Tibial nerve (tissue), 4 donors: ENCODE measurements around the gene ZFAND5. TPM values are rescaled to one million over a fixed set of nuclear protein-coding genes. Genes with fewer than 3 reads are reported as not detected.

Experiments
- DNase-seq, 2 donors: peaks; one replicate each; pipeline ENCODE4 v3.0.0-alpha.2; 2019; ENCODE audit warnings: low spot score in 2 of 2
- H3K27ac ChIP-seq, 4 donors: fragments of 200-600 bp; sonication (generic) in 3 of 4; one replicate each; pipeline ENCODE4 v1.5.1; 2017 to 2019; ENCODE audit warnings: mild to moderate bottlenecking in 1 of 4
- H3K27me3 ChIP-seq, 2 donors: fragments of 200-600 bp; sonication (generic) in 1 of 2; one replicate each; pipeline versions ENCODE4 v1.5.1 to v1.6.0; 2017 to 2019
- H3K36me3 ChIP-seq, 3 donors: fragments of 200-600 bp; sonication (generic); one replicate each; pipeline ENCODE4 v1.5.1; 2018 to 2019
- H3K4me1 ChIP-seq, 4 donors: fragments of 200-600 bp; sonication (generic) in 3 of 4; one replicate each; pipeline ENCODE4 v1.5.1; 2017 to 2019
- H3K4me3 ChIP-seq, 4 donors: fragments of 200-600 bp; sonication (generic) in 3 of 4; one replicate each; pipeline ENCODE4 v1.5.1; 2017 to 2019; ENCODE audit warnings: mild to moderate bottlenecking in 1 of 4, moderate library complexity in 1 of 4
- H3K9me3 ChIP-seq, 4 donors: fragments of 200-600 bp; sonication (generic) in 3 of 4; one replicate each; pipeline ENCODE4 v1.5.1; 2017 to 2019
- EP300 ChIP-seq, 2 donors: sonication (generic); formaldehyde crosslinking; IDR thresholded peaks; one replicate each; pipeline ENCODE4 v1.6.1; 2017; ENCODE audit warnings: antibody characterized with exemption in 2 of 2, mild to moderate bottlenecking in 1 of 2
- POLR2A ChIP-seq, 2 donors: fragments of 450-650 bp; IDR thresholded peaks; one replicate each; pipeline ENCODE4 v1.6.1; 2017; ENCODE audit warnings: antibody characterized with exemption in 2 of 2, mild to moderate bottlenecking in 2 of 2, moderate library complexity in 2 of 2
- WGBS, 2 donors: methylation state at CpG; one replicate each; pipeline ENCODE4 v1.1.5; 2018; 5-methylcytosine and 5-hydroxymethylcytosine counted together
- total RNA-seq, 4 donors: library from RNA; depleted of rRNA; stranded (reverse); fragments of >200 nt; gene quantifications; one replicate each; pipeline ENCODE4 v1.1.0, GENCODE V29; 2016
- TF ChIP-seq, protein P1 (sequence below), 5 experiments: fragments of 200-600 bp in 3 of 5; fragments of 450-650 bp in 2 of 5; sonication (generic) in 3 of 5; IDR thresholded peaks; one replicate each; pipeline ENCODE4 v1.5.1; 2016 to 2019; ENCODE audit warnings: antibody characterized with exemption in 5 of 5, mild to moderate bottlenecking in 3 of 5, moderate library complexity in 2 of 5

The ZFAND5 gene
- total RNA-seq, 4 donors from 2014 or later, result 907 to 1,573 (median 1,091) TPM

DNA sequence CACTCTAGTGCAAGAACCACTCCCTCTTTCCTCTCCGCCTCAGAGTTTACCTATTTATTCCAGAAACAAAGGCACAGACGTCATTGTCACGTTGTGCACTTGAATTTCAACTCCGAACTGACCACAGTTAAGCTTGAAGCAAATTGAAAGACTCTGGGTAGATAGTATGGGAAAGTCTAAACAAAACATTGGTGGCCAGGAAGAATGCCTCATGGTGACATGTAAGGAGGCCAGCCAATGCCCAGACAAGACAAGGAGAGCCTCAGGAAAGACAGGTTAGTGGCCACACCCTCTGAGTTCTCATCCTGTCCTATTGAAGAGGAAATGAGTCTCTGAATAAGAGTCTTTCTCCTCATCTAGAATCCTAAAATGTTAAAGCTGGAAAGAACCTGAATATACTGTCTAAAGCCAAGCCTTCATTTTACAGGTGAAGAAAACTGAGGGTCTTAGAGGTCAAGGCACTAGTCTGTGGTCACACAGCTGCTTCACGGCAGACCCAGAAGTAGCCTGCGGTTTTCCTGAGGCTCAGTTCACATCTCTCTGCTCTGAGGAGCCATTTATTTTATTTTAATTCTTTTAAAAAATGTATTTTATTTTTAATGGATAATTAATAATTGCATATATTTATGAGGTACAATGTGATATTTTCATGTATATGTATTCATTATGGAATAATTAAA lies 30.2 kb downstream of the ZFAND5 start:
- H3K4me1 ChIP-seq, result peaks cover 0 to 6% (median 0%) of the 10 kb centered on the region in 4 donors
- H3K4me3 ChIP-seq, result no peak overlapping the region
- no peaks in the 10 kb centered on the region for H3K9me3 ChIP-seq
- H3K36me3 ChIP-seq, result no peaks in the 10 kb centered on the region
- TF ChIP-seq, protein P1, sequence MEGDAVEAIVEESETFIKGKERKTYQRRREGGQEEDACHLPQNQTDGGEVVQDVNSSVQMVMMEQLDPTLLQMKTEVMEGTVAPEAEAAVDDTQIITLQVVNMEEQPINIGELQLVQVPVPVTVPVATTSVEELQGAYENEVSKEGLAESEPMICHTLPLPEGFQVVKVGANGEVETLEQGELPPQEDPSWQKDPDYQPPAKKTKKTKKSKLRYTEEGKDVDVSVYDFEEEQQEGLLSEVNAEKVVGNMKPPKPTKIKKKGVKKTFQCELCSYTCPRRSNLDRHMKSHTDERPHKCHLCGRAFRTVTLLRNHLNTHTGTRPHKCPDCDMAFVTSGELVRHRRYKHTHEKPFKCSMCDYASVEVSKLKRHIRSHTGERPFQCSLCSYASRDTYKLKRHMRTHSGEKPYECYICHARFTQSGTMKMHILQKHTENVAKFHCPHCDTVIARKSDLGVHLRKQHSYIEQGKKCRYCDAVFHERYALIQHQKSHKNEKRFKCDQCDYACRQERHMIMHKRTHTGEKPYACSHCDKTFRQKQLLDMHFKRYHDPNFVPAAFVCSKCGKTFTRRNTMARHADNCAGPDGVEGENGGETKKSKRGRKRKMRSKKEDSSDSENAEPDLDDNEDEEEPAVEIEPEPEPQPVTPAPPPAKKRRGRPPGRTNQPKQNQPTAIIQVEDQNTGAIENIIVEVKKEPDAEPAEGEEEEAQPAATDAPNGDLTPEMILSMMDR (IDR thresholded peaks at IDR 0.05), result no peak
- TF ChIP-seq EP300 (IDR thresholded peaks at IDR 0.05) (no peak), POLR2A (IDR thresholded peaks at IDR 0.05) (no peak)
- no peaks in the 10 kb centered on the region for H3K27me3 ChIP-seq
- H3K27ac ChIP-seq, result no peak overlapping the region
- WGBS, 2 donors, result 87 to 90% methylated on average over 6 of the region's 6 CpGs
- DNase-seq, result no peak

DNA sequence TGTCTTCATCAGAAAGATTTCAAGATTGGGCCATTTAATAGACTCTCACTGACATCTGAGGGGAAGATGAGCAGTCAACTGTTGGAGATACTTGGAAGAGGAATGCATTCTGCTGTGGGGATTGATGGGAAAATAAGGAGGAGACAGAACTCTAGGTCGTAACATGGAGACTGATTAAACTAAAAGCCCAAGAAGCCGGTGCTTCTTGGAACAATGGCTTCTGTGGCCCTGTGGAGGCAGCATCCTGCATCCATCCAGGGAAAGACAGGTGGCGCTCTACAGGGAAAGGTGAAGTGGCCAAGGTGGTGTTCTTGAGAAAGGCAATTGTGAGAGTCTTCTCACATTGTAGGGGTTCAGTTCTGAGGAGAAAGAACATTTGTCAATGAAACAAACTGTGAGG lies 31.3 kb downstream of the ZFAND5 start:
- H3K4me1 ChIP-seq, result peaks cover 0 to 6% (median 0%) of the 10 kb centered on the region in 4 donors
- TF ChIP-seq POLR2A (IDR thresholded peaks at IDR 0.05) (no peak), EP300 (IDR thresholded peaks at IDR 0.05) (no peak)
- TF ChIP-seq, protein P1 (IDR thresholded peaks at IDR 0.05), result no peak
- H3K9me3 ChIP-seq, result no peaks in the 10 kb centered on the region
- no peaks in the 10 kb centered on the region for H3K27me3 ChIP-seq
- no peaks in the 10 kb centered on the region for H3K36me3 ChIP-seq
- no peak for DNase-seq
- no peak overlapping the region for H3K27ac ChIP-seq
- H3K4me3 ChIP-seq, result no peak overlapping the region
- 85 to 89% methylated on average over 3 of the region's 3 CpGs for WGBS, 2 donors

DNA sequence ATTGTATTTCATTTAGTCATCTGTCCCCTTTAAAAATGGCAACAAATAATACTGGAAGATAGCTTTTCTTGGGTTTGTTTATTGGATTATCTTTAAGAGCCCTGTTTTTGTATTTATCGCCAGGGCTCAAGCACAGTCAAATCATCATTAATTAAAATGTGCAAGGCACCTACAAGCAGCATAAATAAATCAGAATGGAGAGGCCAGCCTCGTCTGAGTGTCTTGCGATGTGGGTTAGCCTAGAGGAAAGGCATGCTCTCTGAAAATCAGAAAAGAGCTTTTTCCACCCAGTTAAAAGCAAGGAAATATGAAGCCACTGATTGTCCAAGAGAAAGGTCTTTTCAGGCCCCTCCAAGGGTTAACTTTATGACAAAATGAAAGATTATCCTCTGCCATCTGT lies 31.8 kb downstream of the ZFAND5 start:
- Histone ChIP-seq H3K4me1 (peaks cover 0 to 6% (median 0%) of the 10 kb centered on the region in 4 donors), H3K9me3 (no peaks in the 10 kb centered on the region), H3K36me3 (no peaks in the 10 kb centered on the region), H3K4me3 (no peak overlapping the region), H3K27ac (no peak overlapping the region), H3K27me3 (no peaks in the 10 kb centered on the region)
- no peak for DNase-seq
- WGBS, 2 donors, result 84 to 89% methylated on average over 3 of the region's 3 CpGs
- TF ChIP-seq, protein P1 (IDR thresholded peaks at IDR 0.05), result no peak
- TF ChIP-seq POLR2A (IDR thresholded peaks at IDR 0.05), result no peak
- no peak for TF ChIP-seq EP300 (IDR thresholded peaks at IDR 0.05)

DNA sequence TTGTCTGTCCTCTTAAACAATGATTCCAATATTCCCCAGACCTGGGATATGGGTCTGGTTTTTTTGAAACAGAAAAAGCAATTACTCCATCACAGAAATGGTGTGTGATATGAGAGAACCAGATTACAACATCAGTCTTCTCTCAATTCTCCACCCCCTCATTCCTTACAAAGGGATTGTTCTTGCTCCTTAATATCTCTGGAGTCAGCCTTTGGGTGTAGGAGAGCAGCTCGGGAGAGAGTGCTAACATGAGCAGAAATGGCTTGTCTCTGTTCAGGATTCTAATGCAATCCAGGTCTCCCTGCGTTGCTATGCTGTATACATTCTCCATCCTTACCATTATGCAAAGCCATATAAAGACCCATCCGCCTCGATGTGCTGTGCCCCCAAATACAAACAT lies 32.7 kb downstream of the ZFAND5 start:
- Histone ChIP-seq H3K4me1 (peaks cover 0 to 6% (median 0%) of the 10 kb centered on the region in 4 donors), H3K36me3 (no peaks in the 10 kb centered on the region)
- whole genome bisulfite sequencing, 2 donors, result 48 to 55% methylated on average over 4 of the region's 4 CpGs

DNA sequence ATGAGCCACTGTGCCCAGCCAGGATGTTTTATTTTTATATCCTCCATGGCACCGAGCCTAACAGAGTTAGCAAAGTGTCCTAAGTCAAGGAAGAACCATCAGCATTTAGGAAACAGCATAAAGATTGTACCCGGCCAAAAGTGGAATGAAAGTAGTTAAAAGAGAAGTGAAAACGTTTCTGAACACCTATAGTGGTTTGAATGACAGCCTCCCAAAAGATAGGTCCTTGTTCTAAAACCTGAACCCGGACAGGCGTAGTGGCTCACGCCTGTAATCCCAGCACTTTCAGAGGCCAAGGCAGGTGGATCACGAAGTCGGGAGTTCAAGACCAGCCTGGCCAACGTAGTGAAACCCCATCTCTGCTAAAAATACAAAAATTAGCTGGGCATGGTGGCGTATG lies 37.4 kb downstream of the ZFAND5 start:
- WGBS, 2 donors, result 89 to 90% methylated on average over 10 of the region's 10 CpGs
- no peaks in the 10 kb centered on the region for H3K9me3 ChIP-seq

More for the DNA sequence above, 32.7 kb downstream of the ZFAND5 start:
- no peaks in the 10 kb centered on the region for H3K9me3 ChIP-seq
- no peak overlapping the region for H3K4me3 ChIP-seq
- TF ChIP-seq EP300 (IDR thresholded peaks at IDR 0.05) (no peak), POLR2A (IDR thresholded peaks at IDR 0.05) (no peak)
- TF ChIP-seq, protein P1 (IDR thresholded peaks at IDR 0.05), result no peak
- no peaks in the 10 kb centered on the region for H3K27me3 ChIP-seq
- no peak overlapping the region for H3K27ac ChIP-seq
- DNase-seq, result no peak

More for the DNA sequence above, 37.4 kb downstream of the ZFAND5 start:
- Histone ChIP-seq H3K36me3 (no peaks in the 10 kb centered on the region), H3K27ac (no peak overlapping the region), H3K27me3 (no peaks in the 10 kb centered on the region), H3K4me3 (no peak overlapping the region), H3K4me1 (peaks cover 0 to 4% (median 0%) of the 10 kb centered on the region in 4 donors)
- no peak for DNase-seq
- no peak for TF ChIP-seq EP300 (IDR thresholded peaks at IDR 0.05)
- TF ChIP-seq, protein P1 (IDR thresholded peaks at IDR 0.05), result no peak
- no peak for TF ChIP-seq POLR2A (IDR thresholded peaks at IDR 0.05)
